Caco-2 (cell line): Measurements from ENCODE around the gene TBXAS1. TPM values are rescaled to one million over a fixed set of nuclear protein-coding genes. Genes with fewer than 3 reads are reported as not detected.

Experiments used
- BruUV-seq: library from RNA; stranded (reverse); fragments of 400-500 nt; replicated peaks from 2 replicates; lab custom pipeline; 2021; lab: Mats Ljungman, UMichigan
- CTCF ChIA-PET: fragments of 300-600 bp; sonication (Branson Sonifier 250); formaldehyde crosslinking; loops from one replicate; lab custom pipeline; 2022; ENCODE audit warnings: antibody characterized with exemption; lab: Charles Lee
- POLR2A ChIA-PET: fragments of 300-600 bp; sonication (Branson Sonifier 250); formaldehyde crosslinking; loops from one replicate; lab custom pipeline; 2022; ENCODE audit warnings: antibody characterized with exemption; lab: Charles Lee
- DNase-seq, 2 experiments: peaks; one replicate each; pipeline versions ENCODE4 v3.0.0 to v3.0.0-alpha.2; 2020 to 2022
- H3K27me3 ChIP-seq: replicated peaks from 2 replicates; pipeline ENCODE4 v1.6.0; 2011; ENCODE audit warnings: low read length; ENCODE audit not compliant: control insufficient read depth, insufficient read depth
- H3K36me3 ChIP-seq: 2 replicates; pipeline ENCODE4 v1.5.1; 2011; ENCODE audit warnings: low read length; ENCODE audit not compliant: control insufficient read depth, insufficient read depth
- H3K4me1 ChIP-seq: fragments of 250-450 bp; sonication (Bioruptor Pico); 2 replicates; pipeline ENCODE4 v1.5.1; 2020; ENCODE audit warnings: mild to moderate bottlenecking
- H3K4me3 ChIP-seq: 2 replicates; pipeline ENCODE4 v1.5.1; 2011; ENCODE audit warnings: low read depth, mild to moderate bottlenecking, control low read depth, low read length
- H3K9me3 ChIP-seq: fragments of 250-450 bp; sonication (Bioruptor Pico); 2 replicates; pipeline ENCODE4 v1.5.1; 2020; ENCODE audit warnings: mild to moderate bottlenecking, moderate library complexity
- H3K27ac Mint-ChIP-seq: one replicate; pipeline ENCODE4 v1.8.0; 2022; ENCODE audit warnings: mixed read lengths; ENCODE audit not compliant: unreplicated experiment
- H3K27me3 Mint-ChIP-seq: one replicate; pipeline ENCODE4 v1.8.0; 2022; ENCODE audit warnings: mixed read lengths; ENCODE audit not compliant: insufficient read depth, unreplicated experiment
- H3K36me3 Mint-ChIP-seq: one replicate; pipeline ENCODE4 v1.8.0; 2022; ENCODE audit warnings: mild to moderate bottlenecking, mixed read lengths; ENCODE audit not compliant: insufficient read depth, unreplicated experiment
- H3K4me1 Mint-ChIP-seq: one replicate; pipeline ENCODE4 v1.8.0; 2022; ENCODE audit warnings: low read depth, mixed read lengths; ENCODE audit not compliant: unreplicated experiment
- H3K4me3 Mint-ChIP-seq: one replicate; pipeline ENCODE4 v1.8.0; 2022; ENCODE audit warnings: mild to moderate bottlenecking, moderate library complexity, mixed read lengths; ENCODE audit not compliant: unreplicated experiment
- H3K9me3 Mint-ChIP-seq: one replicate; pipeline ENCODE4 v1.8.0; 2022; ENCODE audit warnings: mixed read lengths; ENCODE audit not compliant: unreplicated experiment
- intact Hi-C: fragments of 100-400 bp; cut with micrococcal nuclease; formaldehyde crosslinking; loops from one replicate; pipeline ENCODE4 v1.10.0; 2022; ENCODE audit not compliant: unreplicated experiment
- total RNA-seq: library from RNA; stranded (reverse); gene quantifications from 2 replicates; pipeline ENCODE4 v1.2.3, GENCODE V29; 2022
- TF ChIP-seq, protein P1 (sequence below), 2 experiments: fragments of 200-600 bp in 1 of 2; IDR thresholded peaks; 1 replicate in 1 of 2; 2 replicates in 1 of 2; pipeline versions ENCODE4 v1.5.1 to v1.8.0; 2011 to 2022; ENCODE audit warnings: antibody characterized with exemption in 1 of 2, control low read depth in 1 of 2, inconsistent platforms in 1 of 2, low read depth in 1 of 2, low read length in 1 of 2, mild to moderate bottlenecking in 1 of 2, moderate library complexity in 1 of 2; ENCODE audit not compliant: insufficient read depth in 1 of 2, severe bottlenecking in 1 of 2, unreplicated experiment in 1 of 2

TBXAS1 gene
- total RNA-seq, 1 experiment from 2014 or later = 1.6 TPM

DNA sequence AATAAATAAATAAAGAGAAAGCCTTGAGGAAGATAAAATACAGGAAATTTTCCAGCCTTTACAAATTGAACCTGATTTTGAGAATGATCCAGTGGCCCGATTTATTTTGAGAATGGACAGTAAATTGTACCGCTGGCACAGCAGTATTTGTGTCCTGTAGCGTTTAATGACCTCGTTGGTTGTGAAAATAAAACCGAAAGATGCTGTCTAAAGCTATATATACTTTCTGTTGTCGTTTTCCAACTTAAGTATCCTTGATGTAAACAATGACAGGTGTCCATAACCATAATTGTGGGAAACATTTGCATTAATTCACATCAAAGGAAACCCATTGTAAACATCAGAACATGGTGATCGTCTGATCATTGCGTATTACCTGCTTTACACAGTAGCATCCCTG is 38.8 kb downstream of the TBXAS1 start:
- peaks cover 11% of the 10 kb centered on the region for H3K9me3 Mint-ChIP-seq
- H3K4me1 ChIP-seq = no peaks in the 10 kb centered on the region
- ChIA-PET POLR2A (no interaction called here), CTCF (no interaction called here)
- H3K36me3 Mint-ChIP-seq = no peaks in the 10 kb centered on the region
- no peak overlapping the region for H3K27ac Mint-ChIP-seq
- no peak overlapping the region for H3K4me3 Mint-ChIP-seq
- BruUV-seq = no TSS peak
- H3K36me3 ChIP-seq = no peaks in the 10 kb centered on the region
- TF ChIP-seq, protein P1, sequence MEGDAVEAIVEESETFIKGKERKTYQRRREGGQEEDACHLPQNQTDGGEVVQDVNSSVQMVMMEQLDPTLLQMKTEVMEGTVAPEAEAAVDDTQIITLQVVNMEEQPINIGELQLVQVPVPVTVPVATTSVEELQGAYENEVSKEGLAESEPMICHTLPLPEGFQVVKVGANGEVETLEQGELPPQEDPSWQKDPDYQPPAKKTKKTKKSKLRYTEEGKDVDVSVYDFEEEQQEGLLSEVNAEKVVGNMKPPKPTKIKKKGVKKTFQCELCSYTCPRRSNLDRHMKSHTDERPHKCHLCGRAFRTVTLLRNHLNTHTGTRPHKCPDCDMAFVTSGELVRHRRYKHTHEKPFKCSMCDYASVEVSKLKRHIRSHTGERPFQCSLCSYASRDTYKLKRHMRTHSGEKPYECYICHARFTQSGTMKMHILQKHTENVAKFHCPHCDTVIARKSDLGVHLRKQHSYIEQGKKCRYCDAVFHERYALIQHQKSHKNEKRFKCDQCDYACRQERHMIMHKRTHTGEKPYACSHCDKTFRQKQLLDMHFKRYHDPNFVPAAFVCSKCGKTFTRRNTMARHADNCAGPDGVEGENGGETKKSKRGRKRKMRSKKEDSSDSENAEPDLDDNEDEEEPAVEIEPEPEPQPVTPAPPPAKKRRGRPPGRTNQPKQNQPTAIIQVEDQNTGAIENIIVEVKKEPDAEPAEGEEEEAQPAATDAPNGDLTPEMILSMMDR (IDR thresholded peaks at IDR 0.05; ENCODE audit: insufficient read depth in 1 of 2, low read depth in 1 of 2, low read length in 1 of 2, severe bottlenecking in 1 of 2, unreplicated experiment in 1 of 2) = no peak
- H3K27me3 ChIP-seq = no peaks in the 10 kb centered on the region
- intact Hi-C loops = no loop called here
- no peaks in the 10 kb centered on the region for H3K4me1 Mint-ChIP-seq
- H3K27me3 Mint-ChIP-seq = peaks cover 9% of the 10 kb centered on the region
- DNase-seq = no peak
- H3K4me3 ChIP-seq = no peak overlapping the region
- peaks cover 13% of the 10 kb centered on the region; the same call in 1 of the 2 replicates for H3K9me3 ChIP-seq

DNA sequence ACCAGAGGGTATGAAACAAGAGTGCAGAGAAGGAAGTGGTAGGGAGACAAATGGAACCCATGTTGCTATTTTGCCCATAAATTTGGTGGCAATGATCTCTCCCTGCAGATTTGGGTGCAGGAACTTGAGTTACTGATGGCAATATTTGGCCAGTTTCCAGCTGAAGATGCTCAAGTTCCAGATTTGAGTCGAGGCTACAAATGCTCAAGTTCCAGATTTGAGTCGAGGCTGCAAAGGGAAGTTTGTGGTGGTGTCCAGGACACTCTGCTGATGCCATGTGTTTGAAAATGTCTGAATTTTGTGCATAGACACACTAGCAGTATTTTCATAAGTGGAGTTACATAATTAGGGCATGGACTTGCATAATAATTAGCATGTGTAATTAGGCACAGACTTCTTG is 40.8 kb downstream of the TBXAS1 start:
- H3K9me3 ChIP-seq = no peaks in the 10 kb centered on the region
- H3K36me3 ChIP-seq = no peaks in the 10 kb centered on the region
- H3K4me3 Mint-ChIP-seq = no peak overlapping the region
- H3K27me3 Mint-ChIP-seq = peaks cover 8% of the 10 kb centered on the region
- TF ChIP-seq, protein P1 (IDR thresholded peaks at IDR 0.05; ENCODE audit: insufficient read depth in 1 of 2, low read depth in 1 of 2, low read length in 1 of 2, severe bottlenecking in 1 of 2, unreplicated experiment in 1 of 2) = no peak
- intact Hi-C loops = no loop called here
- no peaks in the 10 kb centered on the region for H3K9me3 Mint-ChIP-seq
- H3K27ac Mint-ChIP-seq = no peak overlapping the region
- DNase-seq = no peak
- ChIA-PET CTCF (no interaction called here), POLR2A (no interaction called here)
- no peaks in the 10 kb centered on the region for H3K36me3 Mint-ChIP-seq
- no peaks in the 10 kb centered on the region for H3K4me1 ChIP-seq
- BruUV-seq = no TSS peak
- H3K4me3 ChIP-seq = no peak overlapping the region
- H3K4me1 Mint-ChIP-seq = no peaks in the 10 kb centered on the region
- no peaks in the 10 kb centered on the region for H3K27me3 ChIP-seq

DNA sequence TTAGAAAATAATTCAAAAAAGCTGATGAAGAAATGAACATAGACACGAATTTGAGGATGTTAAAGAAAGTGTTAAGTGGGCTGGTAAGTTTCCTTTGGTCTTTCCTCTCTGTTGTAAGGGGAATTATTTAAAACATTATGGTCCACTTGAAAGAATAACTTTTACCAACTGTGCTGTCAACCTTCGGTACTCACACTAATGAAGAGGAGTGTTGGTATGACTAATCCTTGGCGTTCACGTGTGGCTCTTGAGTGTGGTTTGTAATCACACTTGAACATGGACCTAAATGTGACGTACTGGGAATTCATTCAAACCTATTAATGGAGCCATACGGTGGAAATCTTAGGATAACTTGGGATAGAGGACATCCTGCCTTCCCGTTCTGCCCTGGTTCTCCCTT is 41.3 kb downstream of the TBXAS1 start:
- TF ChIP-seq, protein P1 (IDR thresholded peaks at IDR 0.05; ENCODE audit: insufficient read depth in 1 of 2, low read depth in 1 of 2, low read length in 1 of 2, severe bottlenecking in 1 of 2, unreplicated experiment in 1 of 2) = no peak
- BruUV-seq = no TSS peak
- no peaks in the 10 kb centered on the region for H3K36me3 ChIP-seq
- DNase-seq = no peak
- intact Hi-C loops = no loop called here
- CTCF ChIA-PET = no interaction called here
- H3K9me3 ChIP-seq = no peaks in the 10 kb centered on the region
- Mint-ChIP-seq H3K4me3 (no peak overlapping the region), H3K36me3 (no peaks in the 10 kb centered on the region), H3K4me1 (no peaks in the 10 kb centered on the region), H3K27ac (no peak overlapping the region), H3K27me3 (peaks cover 6% of the 10 kb centered on the region), H3K9me3 (no peaks in the 10 kb centered on the region)
- no peaks in the 10 kb centered on the region for H3K27me3 ChIP-seq
- H3K4me1 ChIP-seq = no peaks in the 10 kb centered on the region
- POLR2A ChIA-PET = no interaction called here
- no peak overlapping the region for H3K4me3 ChIP-seq
